Suprapubic skin (tissue), 4 donors: ENCODE measurements around the gene PRKACA.

ENCODE experiments used
- CTCF ChIP-seq, 2 donors: fragments of 200-600 bp in 1 of 2; fragments of 450-650 bp in 1 of 2; sonication (generic) in 1 of 2; IDR thresholded peaks; one replicate each; pipeline ENCODE4 v1.5.1; 2016 to 2019; ENCODE audit warnings: antibody characterized with exemption in 2 of 2, mild to moderate bottlenecking in 1 of 2, moderate library complexity in 1 of 2
- EP300 ChIP-seq: sonication (generic); formaldehyde crosslinking; IDR thresholded peaks from one replicate; pipeline ENCODE4 v1.6.1; 2017; ENCODE audit warnings: antibody characterized with exemption
- POLR2AphosphoS5 ChIP-seq, 3 donors: sonication (generic); formaldehyde crosslinking; IDR thresholded peaks; one replicate each; pipeline ENCODE4 v1.6.1; 2017; ENCODE audit warnings: antibody characterized with exemption in 3 of 3

DNA sequence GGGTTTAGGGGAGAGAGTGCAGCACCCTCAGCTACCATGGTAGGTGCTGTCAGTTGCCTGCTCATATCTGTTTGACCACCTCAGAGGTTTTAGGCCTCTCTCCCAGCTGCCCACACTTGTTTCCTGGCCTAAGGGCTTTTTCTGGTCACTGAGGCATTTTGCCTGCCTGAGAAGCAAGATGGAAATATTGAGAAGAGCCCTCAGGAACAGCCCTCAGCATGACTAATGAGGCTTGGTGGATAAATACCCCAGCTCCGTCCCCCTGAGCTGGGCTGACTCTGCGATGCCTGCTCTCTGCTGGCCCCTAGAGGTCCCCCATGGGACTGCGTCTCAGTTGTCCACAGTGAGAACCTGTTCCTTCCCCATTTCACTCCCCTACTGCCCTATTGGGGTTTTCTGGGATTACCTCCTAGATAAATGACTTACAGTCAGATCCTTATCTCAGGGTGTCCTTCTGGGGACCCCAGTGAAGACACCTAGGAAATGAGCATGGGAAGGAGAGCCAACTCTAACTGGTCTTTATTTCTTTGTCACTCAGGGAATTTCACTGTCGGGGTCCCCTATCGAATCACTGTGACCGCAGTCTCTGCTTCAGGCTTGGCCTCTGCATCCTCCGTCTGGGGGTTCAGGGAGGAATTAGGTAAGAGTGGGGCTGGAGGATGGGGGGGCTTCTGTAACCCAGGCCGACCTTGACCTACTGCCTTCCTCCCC, 69.0 kb downstream of the PRKACA start:
- TF ChIP-seq CTCF (IDR thresholded peaks at IDR 0.05), result peak; percentile 50 to 91
- TF ChIP-seq POLR2AphosphoS5 (IDR thresholded peaks at IDR 0.05), result no peak
- no peak for TF ChIP-seq EP300
